WERI-Rb-1 (cell line): ENCODE measurements around the gene FBXO38.
"Not testable (repeated sequence)": the region's sequence is repeated elsewhere in the genome, so short reads cannot be mapped to it uniquely, and the experiment has no call there.

Experiments used
- DNase-seq: peaks from one replicate; pipeline ENCODE4 v3.0.0-alpha.2; 2020
- H3K27ac ChIP-seq: fragments of 250-450 bp; sonication (Bioruptor Pico); 2 replicates; pipeline ENCODE4 v1.5.1; 2020; ENCODE audit warnings: mild to moderate bottlenecking, moderate library complexity
- H3K27me3 ChIP-seq: fragments of 250-450 bp; sonication (Bioruptor Pico); 2 replicates; pipeline ENCODE4 v1.5.1; 2021; ENCODE audit warnings: mild to moderate bottlenecking, low read depth, moderate library complexity; ENCODE audit not compliant: insufficient read depth, severe bottlenecking
- H3K36me3 ChIP-seq: fragments of 250-450 bp; sonication (Bioruptor Pico); 2 replicates; pipeline ENCODE4 v1.5.1; 2020; ENCODE audit warnings: mild to moderate bottlenecking, moderate library complexity
- H3K4me3 ChIP-seq: 2 replicates; pipeline ENCODE4 v1.5.1; 2011; ENCODE audit warnings: low read depth, mild to moderate bottlenecking, control low read depth, low read length
- H3K9me3 ChIP-seq: fragments of 250-450 bp; sonication (Bioruptor Pico); 2 replicates; pipeline ENCODE4 v1.5.1; 2021; ENCODE audit warnings: mild to moderate bottlenecking, moderate library complexity; ENCODE audit not compliant: severe bottlenecking
- CTCF ChIP-seq: IDR thresholded peaks from 2 replicates; pipeline ENCODE4 v1.5.1; 2011; ENCODE audit warnings: low read depth, mild to moderate bottlenecking, control low read depth, inconsistent platforms, low read length

FBXO38 gene

GRCh38 chr5:148458036-148458888 is 74.5 kb downstream of the FBXO38 start:
- H3K4me3 ChIP-seq = no peak overlapping the region
- H3K36me3 ChIP-seq = no peaks in the 10 kb centered on the region
- no peak overlapping the region for H3K27ac ChIP-seq
- H3K9me3 ChIP-seq = no peaks in the 10 kb centered on the region
- no peaks in the 10 kb centered on the region for H3K27me3 ChIP-seq
- no peak for TF ChIP-seq CTCF
- DNase-seq = no peak

DNA sequence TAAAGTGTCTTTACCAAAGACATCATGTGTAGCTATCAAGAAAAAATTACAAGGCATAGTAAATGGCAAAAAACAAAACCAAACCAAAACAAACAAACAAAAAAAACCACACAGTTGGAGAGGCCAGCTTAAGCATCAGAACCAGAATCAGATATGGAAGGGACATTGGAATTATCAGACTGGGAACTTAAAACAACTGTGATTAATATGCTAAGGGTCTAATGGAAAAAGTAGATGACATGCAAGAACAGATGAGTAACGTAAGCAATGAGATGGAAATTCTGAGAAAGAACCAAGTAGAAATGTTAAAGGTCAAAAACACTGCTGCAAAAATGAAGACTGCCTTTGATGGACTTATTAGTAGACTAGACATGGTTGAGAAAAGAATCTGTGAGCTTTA is 75.9 kb downstream of the FBXO38 start:
- Histone ChIP-seq H3K27me3 (no peaks in the 10 kb centered on the region), H3K36me3 (no peaks in the 10 kb centered on the region), H3K9me3 (no peaks in the 10 kb centered on the region), H3K4me3 (no peak overlapping the region), H3K27ac (no peak overlapping the region)
- DNase-seq = no peak
- no peak for TF ChIP-seq CTCF

DNA sequence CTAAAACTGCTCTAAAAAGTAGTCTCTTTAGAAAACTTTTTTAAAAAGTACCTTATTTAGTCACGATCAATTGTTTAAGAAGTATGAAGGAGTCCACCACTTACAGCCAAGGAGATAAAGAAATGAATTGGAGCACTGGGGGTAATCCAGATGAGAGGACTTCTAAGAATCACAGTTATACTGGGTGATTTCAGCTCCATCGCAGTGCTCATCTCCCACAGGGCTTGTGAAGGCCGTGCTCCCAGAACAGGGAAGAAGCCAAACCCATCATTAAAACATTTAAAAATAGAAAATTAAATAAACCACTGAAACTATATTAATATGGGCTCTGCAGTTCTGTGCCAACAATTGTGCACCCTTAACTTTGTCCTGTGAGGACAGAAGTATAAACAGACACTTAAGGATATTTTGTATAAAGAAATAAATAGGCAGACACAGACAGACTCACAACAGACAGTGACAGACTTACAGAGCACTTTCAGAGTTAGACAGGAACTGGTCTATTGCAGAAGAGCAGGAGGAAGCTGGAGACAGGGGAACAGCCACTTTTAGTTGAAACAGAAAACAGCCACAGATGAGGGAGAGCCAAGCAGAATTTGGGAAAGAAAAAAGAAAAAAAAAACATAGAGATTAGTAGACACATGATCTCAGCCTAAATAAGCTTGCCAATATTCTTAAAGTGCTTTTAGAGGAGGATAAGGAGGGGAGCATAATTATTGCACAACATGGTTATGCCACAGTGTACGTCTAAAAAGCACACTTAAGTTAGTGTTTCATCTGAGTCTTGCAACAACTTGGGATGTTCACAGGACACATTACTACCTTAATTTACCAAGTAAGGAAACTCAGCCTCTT is 81.8 kb downstream of the FBXO38 start:
- no peak for DNase-seq
- no peak overlapping the region for H3K4me3 ChIP-seq
- no peak for TF ChIP-seq CTCF

DNA sequence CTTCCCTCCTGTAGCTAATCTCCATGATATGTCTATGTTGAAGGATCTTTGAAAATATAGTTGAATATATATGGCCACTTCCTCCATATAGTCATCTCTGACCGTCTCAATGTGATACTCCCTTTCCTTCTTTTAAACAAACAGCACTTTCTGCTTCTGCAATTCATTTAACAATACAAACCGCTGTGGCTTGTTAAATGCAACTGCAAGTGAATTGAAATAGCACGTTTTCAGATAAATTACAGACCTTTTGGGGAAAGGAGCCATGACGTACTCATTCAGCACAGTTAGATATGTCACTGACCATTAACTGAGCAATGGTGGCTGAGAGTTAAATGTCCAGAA is 82.5 kb downstream of the FBXO38 start:
- H3K27me3 ChIP-seq = no peaks in the 10 kb centered on the region
- DNase-seq = no peak
- no peaks in the 10 kb centered on the region for H3K36me3 ChIP-seq
- no peak for TF ChIP-seq CTCF
- no peak overlapping the region for H3K27ac ChIP-seq
- H3K4me3 ChIP-seq = no peak overlapping the region
- no peaks in the 10 kb centered on the region for H3K9me3 ChIP-seq

More for the DNA sequence above, 81.8 kb downstream of the FBXO38 start:
- Histone ChIP-seq H3K27me3 (no peaks in the 10 kb centered on the region), H3K9me3 (no peaks in the 10 kb centered on the region), H3K36me3 (no peaks in the 10 kb centered on the region), H3K27ac (no peak overlapping the region)

GRCh38 chr5:148467958-148468357 is 84.2 kb downstream of the FBXO38 start:
- H3K36me3 ChIP-seq = no peaks in the 10 kb centered on the region
- H3K4me3 ChIP-seq = no peak overlapping the region
- no peak for TF ChIP-seq CTCF
- no peaks in the 10 kb centered on the region for H3K9me3 ChIP-seq
- DNase-seq = no peak
- no peaks in the 10 kb centered on the region for H3K27me3 ChIP-seq
- no peak overlapping the region for H3K27ac ChIP-seq

DNA sequence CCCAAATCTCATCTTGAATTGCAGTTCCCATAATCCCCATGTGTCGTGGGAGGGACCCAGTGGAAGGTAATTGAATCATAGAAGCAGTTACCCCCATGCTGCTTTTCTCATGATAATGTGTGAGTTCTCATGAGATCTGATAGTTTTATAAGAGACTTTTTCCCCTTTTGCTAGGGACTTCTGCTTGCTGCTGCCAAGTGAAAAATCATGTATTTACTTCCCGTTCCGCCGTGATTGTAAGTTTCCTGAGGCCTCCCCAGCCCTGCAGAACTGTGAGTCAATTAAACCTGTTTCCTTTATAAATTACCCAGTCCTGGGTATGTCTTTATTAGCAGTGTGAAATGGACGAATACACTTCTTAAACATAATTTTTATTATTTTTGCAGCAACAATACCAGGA is 85.0 kb downstream of the FBXO38 start:
- not testable (repeated sequence) for DNase-seq, H3K27ac ChIP-seq, H3K9me3 ChIP-seq, H3K36me3 ChIP-seq, H3K27me3 ChIP-seq, H3K4me3 ChIP-seq
